WERI-Rb-1 (cell line): ENCODE data around the gene WDR72.

Experiments
- DNase-seq: peaks from one replicate; pipeline ENCODE4 v3.0.0-alpha.2; 2020
- H3K27ac ChIP-seq: fragments of 250-450 bp; sonication (Bioruptor Pico); 2 replicates; pipeline ENCODE4 v1.5.1; 2020; ENCODE audit warnings: mild to moderate bottlenecking, moderate library complexity
- H3K27me3 ChIP-seq: fragments of 250-450 bp; sonication (Bioruptor Pico); 2 replicates; pipeline ENCODE4 v1.5.1; 2021; ENCODE audit warnings: mild to moderate bottlenecking, low read depth, moderate library complexity; ENCODE audit not compliant: insufficient read depth, severe bottlenecking
- H3K36me3 ChIP-seq: fragments of 250-450 bp; sonication (Bioruptor Pico); 2 replicates; pipeline ENCODE4 v1.5.1; 2020; ENCODE audit warnings: mild to moderate bottlenecking, moderate library complexity
- H3K4me3 ChIP-seq: 2 replicates; pipeline ENCODE4 v1.5.1; 2011; ENCODE audit warnings: low read depth, mild to moderate bottlenecking, control low read depth, low read length
- H3K9me3 ChIP-seq: fragments of 250-450 bp; sonication (Bioruptor Pico); 2 replicates; pipeline ENCODE4 v1.5.1; 2021; ENCODE audit warnings: mild to moderate bottlenecking, moderate library complexity; ENCODE audit not compliant: severe bottlenecking
- CTCF ChIP-seq: IDR thresholded peaks from 2 replicates; pipeline ENCODE4 v1.5.1; 2011; ENCODE audit warnings: low read depth, mild to moderate bottlenecking, control low read depth, inconsistent platforms, low read length

Gene WDR72

GRCh38 chr15:53721334-53722087 lies 38.0 kb downstream of the WDR72 start:
- H3K9me3 ChIP-seq, result no peaks in the 10 kb centered on the region
- no peak overlapping the region for H3K4me3 ChIP-seq
- TF ChIP-seq CTCF, result no peak
- H3K36me3 ChIP-seq, result no peaks in the 10 kb centered on the region
- no peak for DNase-seq
- no peak overlapping the region for H3K27ac ChIP-seq
- H3K27me3 ChIP-seq, result no peaks in the 10 kb centered on the region

GRCh38 chr15:53716909-53717876 lies 42.3 kb downstream of the WDR72 start:
- DNase-seq, result peak; percentile 9
- no peaks in the 10 kb centered on the region for H3K27me3 ChIP-seq
- H3K36me3 ChIP-seq, result no peaks in the 10 kb centered on the region
- H3K4me3 ChIP-seq, result no peak overlapping the region
- H3K9me3 ChIP-seq, result no peaks in the 10 kb centered on the region
- no peak overlapping the region for H3K27ac ChIP-seq
- peak; percentile 37; the same call in 1 of the 2 replicates for TF ChIP-seq CTCF

GRCh38 chr15:53713218-53713617 lies 46.2 kb downstream of the WDR72 start:
- no peak for DNase-seq
- H3K9me3 ChIP-seq, result no peaks in the 10 kb centered on the region
- no peak for TF ChIP-seq CTCF

GRCh38 chr15:53710906-53711305 lies 48.6 kb downstream of the WDR72 start:
- DNase-seq, result no peak
- no peaks in the 10 kb centered on the region for H3K27me3 ChIP-seq

More at GRCh38 chr15:53713218-53713617, 46.2 kb downstream of the WDR72 start:
- Histone ChIP-seq H3K4me3 (no peak overlapping the region), H3K27me3 (no peaks in the 10 kb centered on the region), H3K36me3 (no peaks in the 10 kb centered on the region), H3K27ac (no peak overlapping the region)

DNA sequence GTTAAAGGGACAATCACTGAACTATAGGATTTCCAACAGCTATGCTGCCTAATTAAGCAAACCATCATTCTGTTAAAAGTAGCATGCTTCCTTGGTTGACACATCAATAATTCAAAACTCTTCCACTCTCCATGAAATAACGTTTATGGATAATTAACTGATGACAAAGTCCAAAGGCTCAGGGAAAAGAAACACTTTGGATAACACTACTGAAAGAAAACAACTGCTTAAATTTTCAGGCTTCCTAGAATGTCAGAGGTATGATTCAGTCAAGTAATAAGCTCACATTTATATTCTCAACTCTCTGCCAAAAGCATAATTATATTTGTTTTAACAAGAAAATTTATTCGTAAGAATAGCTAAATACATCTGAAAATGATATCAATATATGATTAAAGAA lies 49.6 kb downstream of the WDR72 start:
- Histone ChIP-seq H3K9me3 (no peaks in the 10 kb centered on the region), H3K4me3 (no peak overlapping the region), H3K27ac (no peak overlapping the region), H3K36me3 (no peaks in the 10 kb centered on the region), H3K27me3 (no peaks in the 10 kb centered on the region)
- no peak for DNase-seq
- no peak for TF ChIP-seq CTCF

More at GRCh38 chr15:53710906-53711305, 48.6 kb downstream of the WDR72 start:
- Histone ChIP-seq H3K36me3 (no peaks in the 10 kb centered on the region), H3K4me3 (no peak overlapping the region), H3K27ac (no peak overlapping the region), H3K9me3 (no peaks in the 10 kb centered on the region)
- TF ChIP-seq CTCF, result no peak
